Measurements from ENCODE around the gene CABLES2.

GRCh38 chr20:62365814-62366369, 41.2 kb downstream of the CABLES2 start:
- TF ChIP-seq CTCF (IDR thresholded peaks at IDR 0.05; ENCODE audit: low read depth, low read length) (no peak), EZH2phosphoT487 (IDR thresholded peaks at IDR 0.05; ENCODE audit: low read depth) (no peak)
